CD4-positive, CD25-positive, alpha-beta regulatory T cell (primary cell): Measurements from ENCODE around the gene SLC30A10. TPM values are rescaled to one million over a fixed set of nuclear protein-coding genes. Genes with fewer than 3 reads are reported as not detected.
"Not testable (repeated sequence)": the region's sequence is repeated elsewhere in the genome, so short reads cannot be mapped to it uniquely, and the experiment has no call there.

Experiments used
- ATAC-seq, 2 donors: fragments of 150-1000 bp; cut with Tn5 transposase; one replicate each; pipeline ENCODE4 v1.10.0; 2021; ENCODE audit warnings: low read depth in 2 of 2, moderate number of reproducible peaks in 2 of 2, moderate library complexity in 1 of 2
- DNase-seq, 3 donors: peaks; one replicate each; pipeline versions ENCODE4 v3.0.0 to v3.0.0-alpha.2; 2012 to 2022; ENCODE audit warnings: mixed read lengths in 1 of 3
- H3K27ac ChIP-seq: one replicate; pipeline ENCODE4 v1.7.0; 2013; ENCODE audit warnings: mild to moderate bottlenecking, low read length; ENCODE audit not compliant: insufficient read depth, poor library complexity, severe bottlenecking
- H3K27me3 ChIP-seq: one replicate; pipeline ENCODE4 v1.7.0; 2013; ENCODE audit warnings: low read length; ENCODE audit not compliant: control insufficient read depth, insufficient read depth
- H3K36me3 ChIP-seq: one replicate; pipeline ENCODE4 v1.7.0; 2013; ENCODE audit warnings: mild to moderate bottlenecking, low read length, moderate library complexity; ENCODE audit not compliant: control insufficient read depth, insufficient read depth
- H3K4me1 ChIP-seq: 2 replicates; pipeline ENCODE4 v1.7.0; 2013; ENCODE audit warnings: mild to moderate bottlenecking, low read length; ENCODE audit not compliant: insufficient read depth, control insufficient read depth, poor library complexity, severe bottlenecking
- H3K4me3 ChIP-seq: one replicate; pipeline ENCODE4 v1.7.0; 2013; ENCODE audit warnings: low read depth, mild to moderate bottlenecking, low read length, moderate library complexity
- H3K9me3 ChIP-seq, 2 experiments: 1 replicate in 1 of 2; 2 replicates in 1 of 2; pipeline ENCODE4 v1.7.0; 2013; ENCODE audit warnings: low read length in 2 of 2, mild to moderate bottlenecking in 1 of 2, moderate library complexity in 1 of 2; ENCODE audit not compliant: control insufficient read depth in 2 of 2
- H3K27ac Mint-ChIP-seq, 3 donors: one replicate each; pipeline ENCODE4 v1.8.0; 2020 to 2022; ENCODE audit warnings: mild to moderate bottlenecking in 3 of 3, mixed read lengths in 3 of 3, moderate library complexity in 2 of 3
- H3K27me3 Mint-ChIP-seq: one replicate; pipeline ENCODE4 v1.8.0; 2022; ENCODE audit warnings: mild to moderate bottlenecking, mixed read lengths
- H3K36me3 Mint-ChIP-seq: one replicate; pipeline ENCODE4 v1.8.0; 2020; ENCODE audit warnings: mixed read lengths
- H3K4me1 Mint-ChIP-seq, 4 donors: one replicate each; pipeline ENCODE4 v1.8.0; 2020 to 2022; ENCODE audit warnings: mixed read lengths in 4 of 4, mild to moderate bottlenecking in 1 of 4
- H3K4me3 Mint-ChIP-seq, 4 donors: one replicate each; pipeline ENCODE4 v1.8.0; 2020 to 2022; ENCODE audit warnings: mild to moderate bottlenecking in 4 of 4, mixed read lengths in 4 of 4, moderate library complexity in 3 of 4
- H3K9me3 Mint-ChIP-seq, 7 donors: one replicate each; pipeline ENCODE4 v1.8.0; 2020 to 2022; ENCODE audit warnings: mixed read lengths in 7 of 7, mild to moderate bottlenecking in 3 of 7, moderate library complexity in 2 of 7
- polyA plus RNA-seq, 4 donors: library from polyadenylated mRNA; unstranded; fragments of 300-500 nt; fragmentation: Illumina TruSeq; gene quantifications; one replicate each; pipeline ENCODE4 v1.2.3, GENCODE V29; 2021
- total RNA-seq: library from RNA; stranded (reverse); gene quantifications from one replicate; pipeline ENCODE4 v1.2.3, GENCODE V29; 2022

Gene SLC30A10
- total and polyA plus RNA-seq, 5 donors from 2014 or later, result not detected

DNA sequence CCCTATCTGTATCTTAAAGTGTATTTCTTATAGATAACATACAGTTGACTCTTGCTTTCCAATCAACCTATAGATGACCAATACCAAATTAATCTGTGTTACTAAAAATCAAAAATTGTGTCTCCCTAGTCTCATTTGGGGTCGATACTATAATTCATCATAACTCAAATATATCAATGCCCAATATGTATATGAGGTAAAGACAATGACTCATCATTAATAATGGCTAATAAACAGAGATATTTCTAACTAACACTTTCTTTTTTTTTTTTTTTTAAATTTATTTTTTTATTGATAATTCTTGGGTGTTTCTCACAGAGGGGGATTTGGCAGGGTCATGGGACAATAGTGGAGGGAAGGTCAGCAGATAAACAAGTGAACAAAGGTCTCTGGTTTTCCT, 55.8 kb downstream of the SLC30A10 start:
- not testable (repeated sequence) for H3K27ac Mint-ChIP-seq, H3K36me3 Mint-ChIP-seq, H3K27me3 Mint-ChIP-seq

DNA sequence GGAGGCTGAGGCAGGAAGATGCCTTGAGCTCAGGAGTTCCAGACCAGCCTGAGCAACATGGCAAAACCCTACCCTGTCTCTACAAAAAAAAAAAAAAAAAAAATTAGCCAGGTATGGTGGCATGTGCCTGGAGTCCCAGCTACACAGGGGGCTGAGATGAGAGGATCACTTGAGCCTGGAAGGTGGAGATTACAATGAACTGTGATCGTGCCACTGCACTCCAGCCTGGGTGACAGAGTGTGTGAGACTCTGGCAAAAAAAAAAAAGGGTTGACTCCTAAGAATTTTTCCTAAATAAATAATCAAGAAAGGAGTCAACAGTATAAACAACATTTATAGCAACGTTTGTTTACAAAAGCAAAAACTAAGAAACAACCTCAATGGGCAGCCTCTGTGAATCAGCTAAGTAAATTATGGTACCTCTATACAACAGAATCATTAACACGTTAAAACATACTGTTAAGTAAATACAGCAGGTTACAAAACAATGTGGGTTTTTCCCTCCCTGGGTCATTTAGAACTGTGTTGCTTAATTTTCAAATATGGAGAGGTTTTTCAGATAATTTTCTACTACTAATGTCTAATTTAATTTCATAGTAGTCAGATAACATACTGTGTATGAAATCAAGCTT, 56.8 kb downstream of the SLC30A10 start:
- Histone ChIP-seq H3K4me3 (no peak overlapping the region), H3K36me3 (no peaks in the 10 kb centered on the region), H3K27me3 (no peaks in the 10 kb centered on the region), H3K4me1 (no peaks in the 10 kb centered on the region), H3K27ac (no peak overlapping the region), H3K9me3 (no peaks in the 10 kb centered on the region)
- H3K4me1 Mint-ChIP-seq, result no peaks in the 10 kb centered on the region
- DNase-seq (no peak), ATAC-seq (no peak)
- H3K36me3 Mint-ChIP-seq, result no peaks in the 10 kb centered on the region
- no peak overlapping the region for H3K4me3 Mint-ChIP-seq
- H3K27me3 Mint-ChIP-seq, result no peaks in the 10 kb centered on the region
- peaks cover 0 to 3% (median 0%) of the 10 kb centered on the region in 7 donors for H3K9me3 Mint-ChIP-seq
- no peak overlapping the region for H3K27ac Mint-ChIP-seq

More for the DNA sequence above, 55.8 kb downstream of the SLC30A10 start:
- not testable (repeated sequence) for H3K27me3 ChIP-seq, H3K27ac ChIP-seq, DNase-seq, H3K4me1 Mint-ChIP-seq, H3K4me3 ChIP-seq, H3K9me3 ChIP-seq, H3K9me3 Mint-ChIP-seq, ATAC-seq, H3K4me1 ChIP-seq, H3K4me3 Mint-ChIP-seq, H3K36me3 ChIP-seq

DNA sequence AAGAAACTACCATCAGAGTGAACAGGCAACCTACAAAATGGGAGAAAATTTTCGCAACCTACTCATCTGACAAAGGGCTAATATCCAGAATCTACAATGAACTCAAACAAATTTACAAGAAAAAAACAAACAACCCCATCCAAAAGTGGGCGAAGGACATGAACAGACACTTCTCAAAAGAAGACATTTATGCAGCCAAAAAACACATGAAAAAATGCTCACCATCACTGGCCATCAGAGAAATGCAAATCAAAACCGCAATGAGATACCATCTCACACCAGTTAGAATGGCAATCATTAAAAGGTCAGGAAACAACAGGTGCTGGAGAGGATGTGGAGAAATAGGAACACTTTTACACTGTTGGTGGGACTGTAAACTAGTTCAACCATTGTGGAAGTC, 59.7 kb downstream of the SLC30A10 start:
- not testable (repeated sequence) for H3K27me3 ChIP-seq, ATAC-seq, H3K4me1 Mint-ChIP-seq, H3K27ac Mint-ChIP-seq, H3K4me3 Mint-ChIP-seq, H3K4me3 ChIP-seq, H3K36me3 Mint-ChIP-seq, H3K4me1 ChIP-seq, H3K9me3 Mint-ChIP-seq, H3K36me3 ChIP-seq, H3K27me3 Mint-ChIP-seq, DNase-seq, H3K27ac ChIP-seq, H3K9me3 ChIP-seq

Other genes with a start within 250 kb of the SLC30A10 start
- gene EPRS1, start 117.9 kb upstream of the SLC30A10 start, total RNA-seq, result 45.0 TPM
- 10 to 100 TPM; 39.9 to 51.1 (median 43.0) TPM for gene EPRS1, start 117.9 kb upstream of the SLC30A10 start, polyA plus RNA-seq
- 7.7 TPM for gene BPNT1, start 161.2 kb upstream of the SLC30A10 start, total RNA-seq
- gene BPNT1, start 161.2 kb upstream of the SLC30A10 start, polyA plus RNA-seq, result 10 to 100 TPM; 15.0 to 24.0 (median 16.0) TPM
- gene IARS2, start 165.6 kb upstream of the SLC30A10 start, total RNA-seq, result 26.7 TPM
- 10 to 100 TPM; 49.7 to 61.3 (median 55.2) TPM for gene IARS2, start 165.6 kb upstream of the SLC30A10 start, polyA plus RNA-seq